HG02840 (cell line): Measurements from ENCODE around the gene PCDHA7.
"Not testable (repeated sequence)": the region's sequence is repeated elsewhere in the genome, so short reads cannot be mapped to it uniquely, and the experiment has no call there.

Experiments used
- ATAC-seq: cut with Tn5 transposase; IDR thresholded peaks from one replicate; pipeline ENCODE4 v1.9.1; 2021; ENCODE audit warnings: mild to moderate bottlenecking, moderate library complexity, moderate number of reproducible peaks; ENCODE audit not compliant: unreplicated experiment, low FRiP score

The PCDHA7 gene

DNA sequence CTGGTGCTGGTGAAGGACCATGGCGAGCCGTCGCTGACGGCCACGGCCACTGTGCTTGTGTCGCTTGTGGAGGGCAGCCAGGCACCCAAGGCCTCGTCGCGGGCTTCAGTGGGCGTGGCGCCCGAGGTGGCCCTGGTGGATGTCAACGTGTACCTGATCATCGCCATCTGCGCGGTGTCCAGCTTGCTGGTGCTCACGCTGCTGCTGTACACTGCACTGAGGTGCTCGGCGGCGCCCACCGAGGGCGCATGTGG lies 23.8 kb downstream of the PCDHA7 start:
- no peak for ATAC-seq

DNA sequence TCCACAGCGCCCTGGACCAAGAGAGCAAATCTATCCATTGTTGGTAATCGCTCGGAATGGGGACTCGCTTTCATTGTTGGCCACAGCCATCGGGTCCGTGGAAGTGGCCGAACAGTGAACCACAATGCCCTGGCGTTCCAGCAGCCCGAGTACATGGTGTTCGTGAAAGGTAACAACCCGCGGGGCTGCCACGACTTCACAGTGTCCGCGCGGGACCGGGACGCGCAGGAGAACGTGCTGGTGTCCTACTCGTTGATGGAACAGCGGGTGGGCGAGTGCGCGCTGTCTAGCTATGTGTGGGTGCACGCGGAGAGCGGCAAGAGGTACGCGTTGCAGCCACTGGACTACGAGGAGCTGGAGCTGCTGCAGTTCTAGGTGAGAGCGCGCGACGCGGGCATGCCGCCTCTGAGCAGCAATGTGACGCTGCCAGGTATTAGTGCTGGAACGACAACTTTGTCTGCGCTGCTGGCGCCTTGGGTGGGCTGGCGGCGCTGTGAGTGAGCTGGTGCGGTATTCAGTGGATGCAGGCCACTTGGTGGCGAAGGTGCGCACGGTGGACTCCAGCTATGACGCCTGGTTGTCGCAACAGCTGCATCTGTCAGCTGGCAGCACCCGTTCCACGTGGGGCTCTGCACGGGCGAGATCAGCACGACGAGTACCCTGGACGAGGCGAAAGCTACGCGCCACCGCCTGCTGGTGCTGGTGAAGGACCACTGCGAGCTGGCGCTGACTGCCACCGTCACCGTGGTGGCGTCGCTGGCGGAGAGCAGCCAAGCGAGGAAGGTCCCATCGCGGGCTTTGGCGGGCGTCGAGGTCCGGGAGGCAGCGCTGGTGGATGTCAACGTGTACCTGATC lies 28.6 kb downstream of the PCDHA7 start:
- ATAC-seq: no peak

DNA sequence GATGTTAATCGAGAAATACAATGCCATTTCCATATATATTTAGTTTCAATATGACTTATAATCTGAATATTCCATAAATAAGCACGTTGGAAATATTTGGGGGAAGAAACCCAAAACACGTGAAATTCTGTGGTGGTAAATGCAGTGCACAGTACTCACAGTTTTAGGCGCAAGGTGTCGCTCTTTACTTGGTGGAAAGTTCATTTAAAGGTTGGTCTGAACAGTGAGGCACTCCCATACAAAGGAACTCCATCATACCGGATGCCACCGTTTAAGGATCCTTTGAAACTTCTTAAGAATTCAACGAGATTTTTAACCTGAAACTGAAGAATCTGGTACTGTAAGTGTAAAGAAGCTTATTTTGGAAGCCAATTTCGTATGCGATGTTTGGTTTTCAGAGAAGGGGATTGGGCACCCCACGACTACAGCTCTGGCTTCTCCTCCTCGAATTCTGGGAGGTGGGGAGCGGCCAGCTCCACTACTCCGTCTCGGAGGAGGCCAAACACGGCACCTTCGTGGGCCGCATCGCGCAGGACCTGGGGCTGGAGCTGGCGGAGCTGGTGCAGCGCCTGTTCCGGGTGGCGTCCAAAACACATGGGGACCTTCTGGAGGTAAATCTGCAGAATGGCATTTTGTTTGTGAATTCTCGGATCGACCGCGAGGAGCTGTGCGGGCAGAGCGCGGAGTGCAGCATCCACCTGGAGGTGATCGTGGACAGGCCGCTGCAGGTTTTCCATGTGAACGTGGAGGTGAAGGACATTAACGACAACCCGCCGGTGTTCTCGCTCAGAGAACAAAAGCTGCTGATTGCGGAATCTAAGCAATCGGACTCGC lies 34.9 kb downstream of the PCDHA7 start, which contains the start of gene PCDHA11:
Gene PCDHA11 (plus strand): TSS at position 237 of the 834 bp plus-strand sequence. CDS start 147 bp downstream, at position 384.
- no peak for ATAC-seq

DNA sequence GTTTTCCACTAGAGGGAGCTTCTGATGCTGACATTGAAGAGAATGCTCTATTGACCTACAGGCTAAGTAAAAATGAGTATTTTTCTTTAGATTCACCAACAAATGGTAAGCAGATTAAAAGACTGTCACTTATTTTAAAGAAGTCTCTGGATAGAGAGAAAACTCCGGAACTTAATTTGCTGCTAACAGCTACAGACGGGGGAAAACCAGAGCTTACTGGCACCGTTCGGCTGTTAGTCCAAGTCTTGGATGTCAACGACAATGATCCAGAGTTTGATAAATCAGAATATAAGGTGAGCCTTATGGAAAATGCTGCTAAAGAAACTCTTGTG lies 35.5 kb downstream of the PCDHA7 start:
- no peak for ATAC-seq

DNA sequence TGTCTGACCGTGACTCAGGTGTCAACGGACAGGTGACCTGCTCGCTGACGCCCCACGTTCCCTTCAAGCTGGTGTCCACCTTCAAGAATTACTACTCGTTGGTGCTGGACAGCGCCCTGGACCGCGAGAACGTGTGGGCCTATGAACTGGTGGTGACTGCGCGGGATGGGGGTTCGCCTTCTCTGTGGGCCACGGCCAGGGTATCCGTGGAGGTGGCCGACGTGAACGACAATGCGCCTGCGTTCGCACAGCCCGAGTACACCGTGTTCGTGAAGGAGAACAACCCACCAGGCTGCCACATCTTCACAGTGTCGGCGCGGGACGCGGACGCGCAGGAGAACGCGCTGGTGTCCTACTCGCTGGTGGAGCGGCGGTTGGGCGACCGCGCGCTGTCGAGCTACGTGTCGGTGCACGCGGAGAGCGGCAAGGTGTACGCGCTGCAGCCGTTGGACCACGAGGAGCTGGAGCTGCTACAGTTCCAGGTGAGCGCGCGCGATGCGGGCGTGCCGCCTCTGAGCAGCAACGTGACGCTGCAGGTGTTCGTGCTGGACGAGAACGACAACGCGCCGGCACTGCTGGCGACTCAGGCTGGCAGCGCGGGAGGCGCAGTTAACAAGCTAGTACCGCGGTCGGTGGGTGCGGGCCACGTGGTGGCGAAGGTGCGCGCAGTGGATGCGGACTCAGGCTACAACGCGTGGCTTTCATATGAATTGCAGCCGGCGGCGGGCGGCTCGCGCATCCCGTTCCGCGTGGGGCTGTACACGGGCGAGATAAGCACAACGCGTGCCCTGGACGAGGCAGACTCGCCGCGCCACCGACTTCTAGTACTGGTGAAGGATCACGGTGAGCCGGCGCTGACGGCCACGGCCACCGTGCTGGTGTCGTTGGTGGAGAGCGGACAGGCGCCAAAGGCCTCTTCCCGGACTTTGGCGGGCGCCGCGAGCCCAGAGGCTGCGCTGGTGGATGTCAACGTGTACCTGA lies 36.4 kb downstream of the PCDHA7 start:
- ATAC-seq: no peak

DNA sequence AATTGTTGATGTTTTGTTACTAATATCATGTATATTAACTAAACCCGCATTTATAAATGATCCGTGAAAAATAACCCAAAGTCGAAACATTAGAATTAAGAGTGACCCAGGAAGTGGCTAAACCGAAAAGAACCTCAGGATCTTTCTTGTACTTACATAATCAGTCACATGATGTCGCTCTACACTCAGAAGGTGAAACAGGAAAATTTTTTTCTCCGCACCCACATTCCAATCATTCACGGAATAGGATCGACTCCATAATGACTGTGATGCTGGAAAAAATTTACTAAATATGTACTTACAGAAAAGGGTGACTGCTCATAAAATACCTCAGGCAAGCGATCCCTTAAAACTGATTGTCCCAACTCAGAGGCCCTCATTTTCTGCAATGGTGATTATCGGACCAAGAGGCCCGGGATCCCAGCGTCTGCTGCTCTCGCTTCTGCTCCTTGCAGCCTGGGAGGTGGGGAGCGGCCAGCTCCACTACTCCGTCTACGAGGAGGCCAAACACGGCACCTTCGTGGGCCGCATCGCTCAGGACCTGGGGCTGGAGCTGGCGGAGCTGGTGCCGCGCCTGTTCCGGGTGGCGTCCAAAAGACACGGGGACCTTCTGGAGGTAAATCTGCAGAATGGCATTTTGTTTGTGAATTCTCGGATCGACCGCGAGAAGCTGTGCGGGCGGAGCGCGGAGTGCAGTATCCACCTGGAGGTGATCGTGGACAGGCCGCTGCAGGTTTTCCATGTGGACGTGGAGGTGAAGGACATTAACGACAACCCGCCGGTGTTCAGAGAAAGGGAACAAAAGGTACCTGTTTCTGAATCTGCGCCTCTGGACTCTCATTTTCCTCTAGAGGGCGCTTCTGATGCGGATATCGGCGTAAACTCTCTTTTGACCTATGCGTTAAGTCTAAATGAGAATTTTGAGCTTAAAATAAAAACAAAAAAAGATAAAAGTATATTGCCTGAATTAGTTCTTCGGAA lies 41.3 kb downstream of the PCDHA7 start, which contains the start of gene PCDHA12:
Gene PCDHA12 (plus strand): TSS at position 224 of the 981 bp plus-strand sequence. CDS start 165 bp downstream, at position 389.
- ATAC-seq: no peak

DNA sequence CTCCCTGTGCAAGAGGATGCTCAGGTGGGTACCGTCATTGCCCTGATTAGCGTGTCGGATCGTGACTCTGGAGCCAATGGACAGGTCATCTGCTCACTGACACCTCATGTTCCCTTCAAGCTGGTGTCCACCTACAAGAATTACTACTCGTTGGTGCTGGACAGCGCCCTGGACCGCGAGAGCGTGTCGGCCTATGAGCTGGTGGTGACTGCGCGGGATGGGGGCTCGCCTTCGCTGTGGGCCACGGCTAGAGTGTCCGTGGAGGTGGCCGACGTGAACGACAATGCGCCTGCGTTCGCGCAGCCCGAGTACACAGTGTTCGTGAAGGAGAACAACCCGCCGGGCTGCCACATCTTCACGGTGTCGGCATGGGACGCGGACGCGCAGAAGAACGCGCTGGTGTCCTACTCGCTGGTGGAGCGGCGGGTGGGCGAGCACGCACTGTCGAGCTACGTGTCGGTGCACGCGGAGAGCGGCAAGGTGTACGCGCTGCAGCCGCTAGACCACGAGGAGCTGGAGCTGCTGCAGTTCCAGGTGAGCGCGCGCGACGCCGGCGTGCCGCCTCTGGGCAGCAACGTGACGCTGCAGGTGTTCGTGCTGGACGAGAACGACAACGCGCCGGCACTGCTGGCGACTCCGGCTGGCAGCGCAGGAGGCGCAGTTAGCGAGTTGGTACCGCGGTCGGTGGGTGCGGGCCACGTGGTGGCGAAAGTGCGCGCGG lies 42.6 kb downstream of the PCDHA7 start:
- not testable (repeated sequence) for ATAC-seq

DNA sequence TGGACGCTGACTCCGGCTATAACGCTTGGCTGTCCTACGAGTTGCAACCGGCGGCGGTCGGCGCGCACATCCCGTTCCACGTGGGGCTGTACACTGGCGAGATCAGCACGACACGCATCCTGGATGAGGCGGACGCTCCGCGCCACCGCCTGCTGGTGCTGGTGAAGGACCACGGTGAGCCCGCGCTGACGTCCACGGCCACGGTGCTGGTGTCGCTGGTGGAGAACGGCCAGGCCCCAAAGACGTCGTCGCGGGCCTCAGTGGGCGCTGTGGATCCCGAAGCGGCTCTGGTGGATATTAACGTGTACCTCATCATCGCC lies 43.2 kb downstream of the PCDHA7 start:
- ATAC-seq: no peak

DNA sequence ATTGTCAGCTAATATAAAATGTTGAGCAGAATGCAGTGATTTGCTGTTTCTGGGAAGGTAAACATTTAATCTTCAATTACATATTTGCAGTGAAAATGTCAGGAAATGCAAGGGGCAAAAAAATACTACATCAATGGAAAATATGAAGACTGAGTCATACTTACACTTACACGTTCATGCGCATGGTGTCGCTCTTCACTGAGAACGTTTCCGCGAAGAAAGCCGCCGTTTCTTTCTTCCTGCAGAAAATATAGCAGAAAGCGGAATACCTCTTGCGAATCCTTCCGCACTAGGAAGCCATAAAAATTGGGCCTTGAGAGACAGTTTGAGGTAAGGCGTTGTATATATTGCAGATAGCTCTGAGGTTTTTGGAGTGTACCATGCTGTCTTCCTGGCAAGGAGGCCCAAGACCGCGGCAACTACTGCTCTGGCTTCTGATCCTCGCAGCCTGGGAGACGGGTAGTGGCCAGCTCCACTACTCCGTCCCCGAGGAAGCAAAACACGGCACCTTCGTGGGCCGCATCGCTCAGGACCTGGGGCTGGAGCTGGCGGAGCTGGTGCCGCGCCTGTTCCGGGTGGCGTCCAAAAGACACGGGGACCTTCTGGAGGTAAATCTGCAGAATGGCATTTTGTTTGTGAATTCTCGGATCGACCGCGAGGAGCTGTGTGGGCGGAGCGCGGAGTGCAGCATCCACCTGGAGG lies 48.0 kb downstream of the PCDHA7 start, which contains the start of gene PCDHA13:
Gene PCDHA13 (plus strand): TSS at position 236 of the 702 bp plus-strand sequence. CDS start 145 bp downstream, at position 381.
- ATAC-seq: no peak

DNA sequence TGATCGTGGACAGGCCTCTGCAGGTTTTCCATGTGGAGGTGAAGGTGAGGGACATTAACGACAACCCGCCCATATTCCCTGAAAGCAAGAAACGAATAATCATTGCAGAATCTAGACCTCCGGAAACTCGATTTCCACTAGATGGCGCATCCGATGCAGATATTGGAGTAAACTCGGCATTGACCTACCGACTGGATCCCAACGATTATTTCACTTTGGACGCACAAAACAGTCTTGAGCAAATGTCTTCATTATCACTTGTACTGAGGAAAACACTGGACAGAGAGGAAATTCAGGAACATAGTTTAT lies 48.5 kb downstream of the PCDHA7 start:
- ATAC-seq: no peak

DNA sequence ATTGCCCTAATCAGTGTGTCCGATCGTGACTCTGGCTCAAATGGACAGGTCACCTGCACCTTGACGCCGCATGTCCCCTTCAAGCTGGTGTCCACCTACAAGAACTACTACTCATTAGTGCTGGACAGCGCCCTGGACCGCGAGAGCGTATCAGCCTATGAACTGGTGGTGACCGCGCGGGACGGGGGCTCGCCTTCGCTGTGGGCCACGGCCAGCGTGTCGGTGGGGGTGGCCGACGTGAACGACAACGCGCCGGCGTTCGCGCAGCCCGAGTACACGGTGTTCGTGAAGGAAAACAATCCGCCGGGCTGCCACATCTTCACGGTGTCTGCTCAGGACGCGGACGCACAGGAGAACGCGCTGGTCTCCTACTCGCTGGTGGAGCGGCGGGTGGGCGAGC lies 49.3 kb downstream of the PCDHA7 start:
- no peak for ATAC-seq

DNA sequence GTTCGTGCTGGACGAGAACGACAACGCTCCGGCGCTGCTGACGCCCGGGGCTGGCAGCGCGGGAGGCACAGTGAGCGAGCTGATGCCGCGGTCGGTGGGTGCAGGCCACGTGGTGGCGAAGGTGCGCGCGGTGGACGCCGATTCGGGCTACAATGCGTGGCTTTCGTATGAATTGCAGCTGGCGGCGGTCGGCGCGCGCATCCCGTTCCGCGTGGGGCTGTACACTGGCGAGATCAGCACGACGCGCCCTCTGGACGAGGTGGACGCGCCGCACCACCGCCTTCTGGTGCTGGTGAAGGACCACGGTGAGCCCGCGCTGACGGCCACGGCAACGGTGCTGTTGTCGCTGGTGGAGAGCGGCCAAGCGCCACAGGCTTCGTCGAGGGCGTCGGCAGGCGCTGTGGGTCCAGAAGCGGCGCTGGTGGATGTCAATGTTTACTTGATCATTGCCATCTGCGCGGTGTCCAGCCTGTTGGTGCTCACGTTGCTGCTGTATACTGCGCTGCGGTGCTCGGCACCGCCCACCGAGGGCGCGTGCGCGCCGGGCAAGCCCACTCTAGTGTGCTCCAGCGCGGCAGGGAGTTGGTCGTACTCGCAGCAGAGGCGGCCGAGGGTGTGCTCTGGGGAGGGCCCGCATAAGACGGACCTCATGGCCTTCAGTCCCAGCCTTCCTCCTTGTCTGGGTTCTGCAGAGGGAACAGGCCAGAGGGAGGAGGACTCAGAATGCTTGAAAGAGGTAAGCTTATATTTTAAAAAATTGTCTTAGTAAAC lies 50.0 kb downstream of the PCDHA7 start:
- no peak for ATAC-seq
